Stimulated activated CD4-positive, alpha-beta T cell treated with anti-CD3 and anti-CD28 coated beads, Interleukin-12 subunit alpha, Interleukin-12 subunit beta, amount 100 ng/mL, for 4 hours (primary cell): ENCODE measurements around the gene MAP3K14.
"Not testable (repeated sequence)": the region's sequence is repeated elsewhere in the genome, so short reads cannot be mapped to it uniquely, and the experiment has no call there.

Source experiments
- DNase-seq: peaks from one replicate; pipeline ENCODE4 v3.0.0-alpha.2; 2020

The MAP3K14 gene

DNA sequence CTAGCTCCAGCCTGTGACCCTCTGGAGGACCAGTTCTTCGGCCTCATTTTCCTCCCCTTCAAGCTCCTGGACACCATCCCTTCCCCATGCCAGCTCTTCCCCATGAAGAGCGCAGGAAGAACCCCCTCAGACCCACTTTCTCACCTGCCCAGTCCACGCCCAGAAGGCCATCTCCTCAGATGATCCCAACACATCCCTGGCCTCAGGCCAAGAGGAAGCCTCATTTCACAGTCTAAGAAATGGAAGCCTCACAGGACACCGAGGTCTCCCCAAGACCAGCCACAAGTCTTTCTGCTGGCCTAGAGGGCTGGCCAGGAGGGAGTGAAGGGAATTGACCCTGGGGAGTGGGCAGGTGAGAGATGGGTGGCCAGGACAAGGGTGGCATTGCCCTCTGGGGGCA, 62.9 kb downstream of the MAP3K14 start:
- no peak for DNase-seq

- DNase-seq = not testable (repeated sequence)
These were observed 63.6 kb downstream of the MAP3K14 start for GRCh38 chr17:45253237-45253636.

DNA sequence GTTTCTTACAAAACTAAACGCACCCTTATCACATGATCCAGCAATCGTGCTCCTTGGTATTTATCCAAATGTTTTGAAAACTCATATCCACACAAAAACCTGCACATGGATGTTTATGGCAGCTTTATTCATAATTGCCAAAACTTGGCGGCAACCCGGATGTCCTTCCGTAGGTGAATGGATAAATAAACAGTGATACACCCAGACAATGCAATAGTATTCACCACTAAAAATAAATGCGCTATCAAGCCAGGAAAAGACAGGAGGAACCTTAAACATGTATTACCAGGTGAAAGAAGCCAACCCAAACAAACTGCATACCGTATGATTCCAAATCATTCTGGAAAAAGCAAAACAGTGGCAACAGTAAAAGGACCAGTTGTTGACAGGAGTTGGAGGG, 64.9 kb downstream of the MAP3K14 start:
- DNase-seq = no peak

DNA sequence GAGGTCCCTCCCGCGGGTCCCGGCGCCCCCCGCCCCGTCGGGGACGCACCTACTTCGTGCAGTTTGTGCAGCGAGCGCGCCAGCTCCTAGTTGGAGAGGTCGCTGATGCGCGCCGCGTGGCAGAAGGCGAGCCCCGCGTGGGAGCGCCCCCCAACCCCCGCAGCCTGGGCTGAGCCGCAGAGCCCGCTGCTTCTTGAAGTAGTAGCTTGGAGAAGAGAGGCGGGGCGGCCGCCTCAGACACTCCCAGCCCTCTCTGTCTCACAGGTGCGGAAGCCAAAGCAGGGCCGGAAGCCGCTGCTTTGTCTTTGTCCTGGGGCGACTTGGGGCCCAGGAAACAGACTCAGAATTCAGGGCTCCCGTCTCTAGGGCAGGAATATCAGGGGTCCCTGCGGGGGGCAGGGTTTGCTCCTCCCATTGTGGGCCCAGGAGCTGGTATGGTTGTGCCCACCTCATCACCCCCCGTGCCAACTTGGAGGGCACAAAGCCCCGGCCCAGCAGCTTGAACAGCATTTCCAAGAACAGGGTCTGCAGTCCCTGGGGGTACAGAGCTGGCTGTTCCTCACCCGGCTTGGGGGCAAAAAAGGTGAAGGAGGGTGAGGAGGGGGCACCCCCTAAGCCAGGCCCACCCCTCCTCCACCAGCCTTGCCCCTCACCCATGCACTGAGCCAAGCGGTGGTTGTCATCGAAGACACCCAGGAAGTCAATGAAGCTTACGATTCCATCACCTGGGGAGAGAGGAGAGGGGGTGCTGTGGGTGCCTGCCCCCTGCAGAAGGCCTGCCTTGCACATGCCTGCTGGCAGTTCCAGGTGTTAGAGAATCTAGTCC, 68.5 kb downstream of the MAP3K14 start:
- DNase-seq = peak; percentile 70

- DNase-seq = peak; percentile 98
These were observed 69.2 kb downstream of the MAP3K14 start for GRCh38 chr17:45247429-45248131.

DNA sequence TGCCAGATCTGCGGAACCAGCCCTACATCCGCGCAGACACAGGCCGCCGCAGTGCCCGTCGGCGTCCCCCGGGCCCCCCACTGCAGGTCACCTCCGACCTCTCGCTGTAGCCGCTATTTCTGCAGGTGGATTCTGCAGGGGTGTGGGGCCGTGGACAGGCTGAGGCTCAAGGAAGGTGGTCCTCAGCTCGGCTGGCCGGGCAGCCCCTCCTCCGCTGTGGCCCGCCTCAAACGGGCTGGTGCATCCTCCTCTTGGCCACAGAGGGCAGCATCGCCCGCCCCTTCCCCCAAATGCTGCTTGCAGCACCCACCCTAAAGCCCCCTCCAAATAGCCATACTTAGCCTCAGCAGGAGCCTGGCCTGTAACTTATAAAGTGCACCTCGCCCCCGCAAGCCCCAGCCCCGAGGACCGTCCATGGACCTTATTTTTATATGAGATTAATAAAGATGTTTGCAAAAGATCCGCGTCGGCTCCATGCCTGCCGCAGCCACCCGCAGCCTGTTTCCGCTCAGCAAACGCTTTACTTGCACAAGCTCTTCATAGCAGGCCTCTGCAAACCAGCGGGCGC, 69.9 kb downstream of the MAP3K14 start:
- DNase-seq = no peak

DNA sequence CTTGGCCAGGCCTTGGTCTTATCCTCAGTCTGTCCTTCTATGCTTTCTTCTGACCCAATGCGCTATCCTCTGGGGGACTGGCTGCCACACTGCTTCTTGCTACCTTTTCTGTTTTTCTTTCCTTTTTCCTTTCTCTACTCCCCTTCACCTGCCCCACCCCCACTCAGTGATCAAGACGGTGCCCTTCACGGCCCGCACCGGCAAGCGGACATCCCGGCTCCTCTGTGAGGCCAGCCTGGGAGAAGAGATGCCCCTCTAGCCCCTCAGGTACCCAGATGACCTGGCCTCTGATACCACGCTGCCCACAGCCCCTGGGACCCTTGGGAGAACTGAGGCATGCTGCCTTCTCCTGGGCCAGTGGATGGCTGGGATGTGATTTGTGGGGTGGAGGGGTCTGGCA, 70.5 kb downstream of the MAP3K14 start:
- DNase-seq = no peak

DNA sequence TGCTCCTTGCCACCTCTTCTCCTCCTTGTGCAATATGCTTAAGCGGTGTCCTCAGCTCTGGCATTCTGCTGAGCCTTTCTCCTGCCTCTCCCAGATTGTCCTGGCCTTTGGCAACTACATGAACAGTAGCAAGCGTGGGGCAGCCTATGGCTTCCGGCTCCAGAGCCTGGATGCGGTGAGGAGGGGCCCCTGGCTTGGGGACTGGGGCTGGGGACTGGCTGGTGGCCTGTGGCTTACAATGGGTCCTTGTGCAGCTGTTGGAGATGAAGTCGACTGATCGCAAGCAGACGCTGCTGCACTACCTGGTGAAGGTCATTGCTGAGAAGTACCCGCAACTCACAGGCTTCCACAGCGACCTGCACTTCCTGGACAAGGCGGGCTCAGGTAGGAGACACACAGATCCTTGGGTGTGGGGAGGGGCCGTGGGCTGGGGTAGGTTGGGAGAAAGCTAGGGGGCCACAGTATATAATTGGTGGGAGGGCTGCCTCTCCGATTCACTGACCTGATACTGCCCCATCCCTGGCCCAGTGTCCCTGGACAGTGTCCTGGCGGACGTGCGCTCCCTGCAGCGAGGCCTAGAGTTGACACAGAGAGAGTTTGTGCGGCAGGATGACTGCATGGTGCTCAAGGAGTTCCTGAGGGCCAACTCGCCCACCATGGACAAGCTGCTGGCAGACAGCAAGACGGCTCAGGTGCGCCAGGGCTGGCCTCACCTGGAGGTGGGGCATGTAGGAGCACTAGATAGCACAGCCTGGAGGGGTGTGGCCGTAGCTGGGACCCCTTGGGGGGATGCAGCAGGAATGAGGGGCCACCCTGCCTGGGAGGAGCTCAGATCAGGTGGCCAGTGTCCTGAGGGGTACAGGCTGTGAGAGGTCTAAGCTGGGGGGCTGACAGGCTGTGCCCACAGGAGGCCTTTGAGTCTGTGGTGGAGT, 71.8 kb downstream of the MAP3K14 start:
- no peak for DNase-seq

DNA sequence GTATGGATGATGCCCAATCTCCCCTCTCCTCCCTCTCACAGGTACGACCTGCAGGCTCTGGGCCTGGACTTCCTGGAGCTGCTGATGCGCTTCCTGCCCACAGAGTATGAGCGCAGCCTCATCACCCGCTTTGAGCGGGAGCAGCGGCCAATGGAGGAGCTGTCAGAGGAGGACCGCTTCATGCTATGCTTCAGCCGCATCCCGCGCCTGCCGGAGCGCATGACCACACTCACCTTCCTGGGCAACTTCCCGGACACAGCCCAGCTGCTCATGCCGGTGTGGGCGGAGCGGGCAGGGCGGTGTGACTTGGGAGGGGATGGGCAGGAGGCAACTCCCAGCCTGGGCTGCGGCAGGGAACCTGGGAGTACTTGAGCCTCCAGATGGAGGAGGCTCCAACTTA, 73.1 kb downstream of the MAP3K14 start:
- DNase-seq = no peak

DNA sequence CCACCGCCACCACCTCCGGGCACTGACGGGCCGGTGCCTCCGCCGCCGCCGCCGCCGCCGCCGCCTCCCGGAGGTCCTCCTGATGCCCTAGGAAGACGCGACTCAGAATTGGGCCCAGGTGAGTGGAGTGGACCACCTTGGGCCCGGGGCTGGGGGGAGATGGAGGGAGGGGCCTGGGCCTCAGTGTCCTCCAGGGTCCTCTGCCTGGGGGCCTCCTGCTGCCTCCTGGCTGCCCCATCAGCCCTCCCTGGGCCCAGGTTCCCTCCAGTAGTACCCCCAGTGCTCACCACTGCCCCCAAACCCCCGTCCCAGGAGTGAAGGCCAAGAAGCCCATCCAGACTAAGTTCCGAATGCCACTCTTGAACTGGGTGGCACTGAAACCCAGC, 74.8 kb downstream of the MAP3K14 start:
- DNase-seq = no peak

- DNase-seq = no peak
These were observed 75.3 kb downstream of the MAP3K14 start for GRCh38 chr17:45241328-45242028.

DNA sequence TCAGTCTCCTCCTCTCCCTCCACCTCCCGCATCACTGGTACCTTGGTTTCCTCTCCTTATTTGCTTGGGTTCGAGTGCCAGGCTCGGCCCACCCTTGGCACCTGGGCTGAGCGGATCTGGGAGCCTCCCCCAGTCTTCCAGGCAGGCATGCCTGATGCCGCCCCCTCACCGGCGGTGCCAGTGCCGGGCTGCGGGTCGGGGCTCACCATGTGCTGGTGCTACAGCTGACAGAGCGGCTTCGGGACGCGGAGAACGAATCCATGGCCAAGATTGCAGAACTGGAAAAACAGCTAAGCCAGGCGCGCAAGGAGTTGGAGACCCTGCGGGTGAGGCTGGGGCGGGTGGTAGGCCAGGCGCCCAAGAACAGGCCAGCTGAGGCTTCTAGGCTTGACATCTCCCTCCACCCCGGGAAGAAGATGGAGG, 75.9 kb downstream of the MAP3K14 start:
- no peak for DNase-seq

DNA sequence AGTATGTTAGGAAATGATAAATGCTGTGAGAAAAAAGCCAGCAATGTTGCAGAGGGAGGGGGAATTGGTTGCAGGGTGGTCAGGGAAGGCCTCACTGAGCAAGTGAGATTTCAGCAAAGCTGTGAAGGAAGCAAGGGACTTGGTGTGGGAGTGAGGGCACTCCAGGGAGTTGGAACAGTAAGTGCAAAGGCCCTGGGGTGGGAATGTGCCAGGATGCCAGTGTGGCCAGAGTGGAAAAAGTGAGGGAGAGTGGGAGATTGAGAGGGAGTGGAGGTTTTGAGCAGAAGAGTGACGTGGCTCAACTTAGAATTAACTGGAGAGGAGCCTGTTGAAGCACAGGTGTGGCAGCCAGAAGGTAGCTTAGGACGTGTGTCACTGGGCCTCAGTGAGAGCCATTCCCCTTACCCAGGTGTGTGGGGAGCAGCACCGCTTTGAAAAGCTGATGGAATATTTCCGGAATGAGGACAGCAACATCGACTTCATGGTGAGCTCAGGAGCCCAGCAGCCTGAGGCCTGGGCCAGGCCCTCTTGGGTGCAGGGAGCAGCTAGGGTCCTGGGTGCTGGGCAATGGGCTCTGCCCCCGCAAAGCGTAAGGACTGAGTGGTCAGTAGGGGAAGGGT, 78.6 kb downstream of the MAP3K14 start:
- no peak for DNase-seq

DNA sequence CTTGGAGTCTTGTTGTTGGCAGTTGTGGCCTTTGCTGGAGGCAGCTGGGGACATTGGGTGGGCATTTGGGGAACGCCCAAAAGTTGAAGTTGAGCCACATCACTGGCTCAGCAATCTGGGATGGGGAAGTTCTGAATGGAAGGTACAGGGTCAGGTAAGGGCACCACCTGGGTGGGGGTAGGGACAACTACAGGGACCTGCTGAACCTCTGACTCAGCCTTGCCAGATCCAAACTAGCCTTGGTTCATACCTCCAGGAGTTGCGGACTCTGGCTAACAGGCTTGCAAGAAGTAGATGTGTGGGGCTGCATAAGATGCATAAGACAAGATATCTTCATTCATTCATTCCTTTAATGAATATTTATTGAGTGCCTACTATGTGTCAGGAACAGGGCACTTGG, 79.1 kb downstream of the MAP3K14 start:
- DNase-seq = no peak

GRCh38 chr17:45236282-45236606, 80.6 kb downstream of the MAP3K14 start:
- DNase-seq = no peak

DNA sequence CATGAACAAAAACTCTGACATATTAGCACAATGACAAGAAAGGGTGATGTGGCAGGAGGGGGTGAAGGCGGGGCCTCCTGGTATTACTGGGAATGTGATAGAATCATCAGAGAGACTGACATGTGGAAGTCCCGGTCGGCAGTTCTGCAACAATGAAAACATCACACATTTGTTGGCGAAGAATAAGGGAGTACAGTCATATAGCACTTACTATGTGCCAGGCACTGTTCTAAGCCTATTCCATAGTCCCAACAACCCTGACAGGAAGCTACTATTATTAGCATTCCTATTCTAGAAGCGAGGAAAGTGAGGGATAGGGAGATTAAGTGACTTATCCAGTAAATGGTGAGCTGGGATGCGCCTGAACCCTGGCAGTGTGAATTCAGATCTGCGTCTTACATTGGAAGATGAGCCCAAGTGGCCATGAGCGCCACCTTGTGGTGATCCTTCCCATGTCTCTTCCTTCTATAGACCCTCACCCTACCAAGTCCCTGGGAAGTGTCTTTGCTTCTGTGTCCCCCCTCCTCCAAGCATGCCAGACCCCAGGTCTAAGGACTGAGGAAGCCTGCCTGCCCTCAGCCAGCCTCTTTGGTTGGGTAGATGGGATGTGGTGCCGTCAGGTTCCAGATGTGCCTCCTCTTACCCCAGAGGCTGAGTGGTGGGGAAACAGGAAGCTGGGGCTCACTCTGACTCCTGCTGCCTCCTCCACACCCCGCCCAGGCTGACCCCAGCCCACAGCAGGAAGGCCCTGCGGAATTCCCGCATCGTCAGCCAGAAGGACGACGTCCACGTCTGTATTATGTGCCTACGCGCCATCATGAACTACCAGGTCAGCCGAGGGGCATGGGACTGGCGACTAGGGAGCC, 81.2 kb downstream of the MAP3K14 start:
- DNase-seq = peak; percentile 79

DNA sequence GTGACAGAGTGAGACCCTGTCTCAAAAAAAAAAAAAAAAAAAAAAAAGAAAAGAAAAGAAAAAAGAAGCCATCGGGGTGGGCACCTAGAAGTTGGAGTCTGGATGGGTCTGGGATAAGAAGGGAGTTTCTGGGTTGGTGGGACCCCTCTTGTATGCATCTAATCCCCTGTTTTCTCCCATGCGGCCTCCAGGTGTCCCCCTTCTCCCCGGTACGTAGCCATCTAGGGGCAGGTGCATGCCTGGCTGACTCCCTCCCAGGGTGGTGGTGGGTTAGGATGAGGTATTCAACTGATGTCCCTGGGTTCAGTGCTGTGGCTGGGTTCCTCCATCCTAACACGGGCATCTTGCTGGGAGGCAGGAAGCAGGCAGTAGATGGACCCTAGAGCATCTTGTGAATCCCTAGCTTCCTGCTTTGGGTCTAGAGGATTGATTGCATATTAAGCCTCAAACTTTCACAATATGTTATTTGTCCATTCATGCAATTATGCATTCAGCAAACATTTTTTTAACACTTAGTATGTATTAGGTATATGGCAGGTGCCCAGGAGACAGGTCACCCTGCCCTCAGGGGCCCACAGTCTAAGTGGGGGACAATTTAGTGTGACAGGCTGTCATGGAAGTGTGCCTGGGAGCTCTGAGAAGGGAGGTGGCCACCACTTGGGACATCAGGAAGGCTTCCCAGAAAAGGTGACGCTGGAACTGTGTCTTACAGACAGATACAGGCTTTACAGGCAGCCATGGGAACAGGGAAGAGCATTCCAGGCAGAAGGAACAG, 82.0 kb downstream of the MAP3K14 start:
- DNase-seq = no peak

GRCh38 chr17:45233423-45233924, 83.3 kb downstream of the MAP3K14 start:
- no peak for DNase-seq

DNA sequence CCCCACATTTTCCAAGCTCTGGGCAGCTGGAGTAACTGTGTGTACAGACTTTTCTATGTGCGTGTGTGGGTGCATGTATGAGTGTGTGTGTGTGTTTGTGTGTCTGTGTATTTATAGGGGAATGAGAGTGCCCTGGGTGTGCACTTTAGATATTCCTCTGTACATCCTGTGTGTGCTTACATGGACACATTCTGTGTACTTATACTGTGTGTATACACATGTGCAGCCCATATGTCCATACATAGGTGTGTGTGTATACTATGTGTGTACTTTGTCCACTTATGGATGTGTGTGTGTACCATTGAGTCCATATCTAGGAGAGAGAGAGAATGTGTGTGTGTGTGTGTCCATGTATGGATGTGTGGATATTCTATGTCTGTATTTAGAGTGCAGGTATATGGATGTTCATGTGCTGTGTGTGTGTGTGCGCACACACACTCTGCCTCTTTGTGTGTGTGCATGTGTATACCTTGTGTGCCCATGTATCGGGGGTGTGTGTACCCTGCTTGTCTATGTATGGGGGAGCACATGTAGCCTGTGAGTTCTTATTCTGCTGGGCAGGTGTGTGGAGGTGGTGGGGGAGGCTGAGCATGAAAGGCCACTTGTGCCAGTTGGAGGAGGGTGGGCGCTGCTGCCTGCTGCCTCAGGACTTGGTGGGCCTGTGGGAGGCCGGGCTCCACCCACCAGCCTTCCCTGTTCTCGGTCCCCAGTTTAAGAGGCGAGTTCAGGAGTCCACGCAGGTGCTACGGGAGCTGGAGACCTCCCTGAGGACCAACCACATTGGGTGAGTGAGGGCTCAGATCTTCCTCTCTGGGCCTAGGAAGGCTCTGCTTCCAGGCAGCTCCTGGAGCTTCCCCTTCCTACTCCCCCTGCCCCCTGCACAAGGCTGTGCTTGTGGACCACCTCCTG, 84.1 kb downstream of the MAP3K14 start:
- DNase-seq = no peak
